GM18502 (cell line): ENCODE measurements around the gene ARL8A.
"Not testable (repeated sequence)": the region's sequence is repeated elsewhere in the genome, so short reads cannot be mapped to it uniquely, and the experiment has no call there.

Experiments
- ATAC-seq: cut with Tn5 transposase; IDR thresholded peaks from one replicate; pipeline ENCODE4 v1.9.1; 2021; ENCODE audit warnings: mild to moderate bottlenecking; ENCODE audit not compliant: unreplicated experiment, poor library complexity

Gene ARL8A

DNA sequence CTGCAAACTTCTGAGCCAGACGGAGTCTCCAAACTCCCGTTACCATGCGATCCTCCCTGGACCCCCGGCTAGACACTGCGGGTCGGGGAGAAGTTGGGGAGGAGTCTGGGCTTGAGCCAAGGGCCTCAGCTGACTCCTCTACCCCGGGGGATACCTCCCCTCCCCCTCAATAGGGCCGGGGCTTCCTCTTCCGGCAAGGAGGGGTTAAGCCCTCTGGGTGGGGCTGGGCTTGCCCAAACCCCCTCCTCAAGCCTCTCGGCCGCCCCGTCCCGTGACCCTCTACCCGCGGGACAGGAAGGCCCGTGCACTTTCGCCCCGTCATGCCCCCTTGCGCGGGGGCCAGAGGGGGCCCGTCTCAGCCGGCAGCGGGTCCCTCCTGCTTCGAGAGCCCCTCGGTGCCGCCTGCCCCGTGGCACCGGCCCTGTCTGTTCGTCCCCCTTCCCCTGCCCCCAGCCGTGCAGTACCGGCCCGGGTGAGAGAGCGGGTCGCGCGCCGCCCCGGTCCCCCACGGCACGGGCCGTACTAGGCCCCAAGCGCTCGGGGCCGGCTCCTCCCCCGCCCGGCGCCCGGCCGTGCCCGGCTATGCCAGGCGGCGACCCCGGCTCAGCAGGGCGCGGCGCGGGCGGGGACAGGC is 652 bp downstream of the ARL8A start:
- peak; percentile 50 for ATAC-seq

GRCh38 chr1:202143011-202143767 is 1.3 kb downstream of the ARL8A start:
- peak; percentile 33 for ATAC-seq

DNA sequence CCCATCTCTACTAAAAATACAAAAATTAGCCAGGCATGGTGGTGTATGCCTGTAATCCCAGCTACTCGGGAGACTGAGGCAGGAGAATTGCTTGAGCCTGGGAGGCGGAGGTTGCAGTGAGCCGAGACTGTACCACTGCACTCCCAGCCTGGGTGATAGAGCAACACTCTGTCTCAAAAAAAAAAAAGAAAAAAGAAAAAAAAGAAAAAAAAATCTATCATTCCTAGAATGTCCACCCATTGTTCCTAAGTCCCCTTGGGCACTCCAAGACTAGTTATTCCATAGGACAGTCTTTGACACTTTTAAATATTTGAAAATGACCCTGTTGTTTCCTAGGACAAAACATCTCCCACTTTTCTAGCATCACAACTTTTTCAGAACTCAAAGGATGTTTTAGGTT is 3.1 kb downstream of the ARL8A start:
- not testable (repeated sequence) for ATAC-seq

DNA sequence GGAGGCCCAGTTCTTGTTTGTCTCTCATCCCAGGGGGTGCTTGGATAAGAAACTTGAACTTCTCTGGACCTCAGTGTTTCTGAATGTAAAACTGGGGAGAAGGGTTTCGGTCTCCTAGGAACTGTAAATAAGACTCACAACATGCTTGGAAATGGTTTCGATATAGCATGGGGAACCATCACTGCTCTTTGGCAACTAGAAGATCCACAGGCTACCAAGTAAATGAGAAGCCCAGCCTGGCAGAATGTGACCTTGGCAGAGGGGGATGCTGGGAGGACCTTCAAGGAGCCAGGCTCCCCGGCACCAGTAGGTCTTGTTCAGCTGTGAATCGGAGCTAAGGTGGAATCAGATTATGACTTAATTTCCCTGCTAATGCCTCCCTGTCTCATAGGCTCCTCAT is 3.7 kb downstream of the ARL8A start:
- no peak for ATAC-seq

- ATAC-seq, result peak; percentile 75
Measured at GRCh38 chr1:202135221-202135721, 9.3 kb downstream of the ARL8A start.

DNA sequence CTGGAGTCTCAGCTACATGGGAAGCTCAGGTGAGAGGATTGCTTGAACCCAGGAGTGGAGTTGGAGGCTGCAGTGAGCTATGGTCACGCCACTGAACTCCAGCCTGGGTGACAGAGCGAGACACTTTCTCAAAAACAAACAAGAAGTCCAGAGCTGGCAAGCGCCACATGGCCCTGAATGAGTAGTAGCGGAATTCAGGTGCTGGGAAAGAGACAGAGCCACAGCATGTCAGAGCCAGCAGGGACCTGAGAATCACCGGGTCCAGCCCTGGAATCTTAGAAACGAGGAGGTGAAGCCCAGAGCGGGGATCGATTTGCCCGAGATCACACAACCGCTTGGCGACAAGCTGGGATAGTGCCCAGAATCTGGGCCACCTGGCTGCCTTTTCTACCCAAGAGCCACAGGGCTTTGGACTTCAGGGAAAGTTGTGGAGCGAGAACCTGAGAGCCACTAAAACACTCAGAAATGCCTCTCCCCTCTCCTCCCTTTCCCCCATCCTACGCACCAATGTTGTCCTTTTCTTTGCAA is 9.8 kb downstream of the ARL8A start:
- ATAC-seq, result no peak

- no peak for ATAC-seq
Measured at GRCh38 chr1:202133989-202134388, 10.5 kb downstream of the ARL8A start.

- ATAC-seq, result no peak
Measured at GRCh38 chr1:202133496-202133895, 11.0 kb downstream of the ARL8A start.

DNA sequence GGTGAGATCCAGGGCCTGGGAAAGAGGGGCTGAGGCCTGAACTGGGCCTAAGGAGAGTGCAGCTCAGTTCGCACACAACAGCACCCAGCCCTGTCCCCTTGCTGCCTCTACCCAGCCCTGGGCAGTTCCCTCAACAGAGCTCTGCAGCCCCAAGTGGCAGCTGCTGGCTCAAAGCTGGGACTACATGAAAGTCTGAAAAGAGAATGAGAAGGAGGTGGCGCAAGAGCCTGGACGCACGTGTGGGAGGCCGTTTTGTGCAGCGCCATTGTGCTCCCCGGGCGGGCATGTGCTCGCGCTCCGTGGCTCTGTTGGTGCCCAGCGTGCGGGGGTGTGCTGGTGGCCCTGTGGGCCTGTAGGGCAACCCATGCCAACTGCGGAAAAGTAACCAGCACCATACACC is 11.5 kb downstream of the ARL8A start:
- ATAC-seq, result no peak

DNA sequence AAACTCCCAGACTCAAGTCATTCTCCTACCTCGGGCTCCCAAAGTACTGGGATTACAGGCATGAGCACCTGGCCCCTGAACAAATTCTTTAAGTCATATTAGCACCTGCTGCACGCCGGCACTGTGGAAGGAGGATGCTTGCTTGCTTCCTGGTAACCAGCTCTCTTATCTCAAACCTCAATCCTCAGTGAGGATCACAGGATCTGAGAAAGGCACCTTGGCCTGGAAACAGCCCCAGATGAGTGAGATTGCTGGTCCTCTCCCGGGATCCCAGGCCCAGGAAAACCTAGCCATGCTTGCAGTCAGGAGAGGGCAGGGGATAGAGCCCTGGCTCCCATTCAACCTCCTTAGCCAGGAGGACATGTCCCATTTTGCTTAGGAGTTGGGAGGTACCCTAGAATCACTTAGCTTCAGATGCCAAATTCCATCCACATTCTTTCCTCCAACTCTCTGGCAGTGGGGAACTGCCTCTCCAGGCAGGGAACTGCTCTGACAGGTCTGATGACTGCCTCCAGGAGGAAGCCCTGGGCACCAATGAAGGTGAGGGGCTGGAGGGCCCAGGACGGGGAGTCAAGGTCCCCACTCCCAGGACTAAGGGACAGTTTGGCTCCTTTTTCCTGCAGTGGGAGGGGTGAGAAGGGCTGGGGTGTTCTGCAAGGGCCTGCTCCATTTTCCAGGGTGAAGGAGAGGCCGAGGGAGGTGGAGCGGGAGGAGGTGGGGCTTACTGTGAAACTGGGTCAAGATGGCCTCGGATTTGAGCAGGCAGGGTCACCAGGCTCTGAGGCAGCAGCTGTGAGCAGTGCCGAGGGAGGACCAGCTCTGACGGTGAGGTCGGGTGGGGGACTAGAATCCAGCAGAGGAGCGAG is 12.3 kb downstream of the ARL8A start:
- ATAC-seq, result no peak

- no peak for ATAC-seq
Measured at GRCh38 chr1:202130816-202131522, 13.6 kb downstream of the ARL8A start.

DNA sequence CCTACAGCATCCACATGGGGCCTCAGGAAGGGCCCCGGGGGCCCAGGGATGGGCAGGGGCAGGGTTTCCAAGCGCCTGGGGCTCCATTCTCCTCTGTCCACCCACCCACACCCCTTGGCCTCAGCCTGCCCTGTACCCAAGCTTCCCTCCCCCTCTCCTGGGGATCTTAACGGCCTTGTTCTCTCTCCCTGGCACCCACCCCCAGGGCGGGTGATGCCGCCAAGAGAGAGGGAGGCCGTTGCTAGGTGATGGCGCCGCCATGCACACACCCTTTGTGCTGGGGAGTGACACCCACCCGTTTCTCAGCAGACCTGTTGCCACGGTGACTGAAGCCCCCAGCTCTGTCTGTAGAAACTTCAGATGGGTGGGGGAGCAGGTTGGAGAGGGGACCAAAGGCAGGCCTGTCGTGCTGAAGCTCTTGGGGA is 14.2 kb downstream of the ARL8A start:
- ATAC-seq, result no peak

- no peak for ATAC-seq
Measured at GRCh38 chr1:202129453-202130296, 14.9 kb downstream of the ARL8A start.

DNA sequence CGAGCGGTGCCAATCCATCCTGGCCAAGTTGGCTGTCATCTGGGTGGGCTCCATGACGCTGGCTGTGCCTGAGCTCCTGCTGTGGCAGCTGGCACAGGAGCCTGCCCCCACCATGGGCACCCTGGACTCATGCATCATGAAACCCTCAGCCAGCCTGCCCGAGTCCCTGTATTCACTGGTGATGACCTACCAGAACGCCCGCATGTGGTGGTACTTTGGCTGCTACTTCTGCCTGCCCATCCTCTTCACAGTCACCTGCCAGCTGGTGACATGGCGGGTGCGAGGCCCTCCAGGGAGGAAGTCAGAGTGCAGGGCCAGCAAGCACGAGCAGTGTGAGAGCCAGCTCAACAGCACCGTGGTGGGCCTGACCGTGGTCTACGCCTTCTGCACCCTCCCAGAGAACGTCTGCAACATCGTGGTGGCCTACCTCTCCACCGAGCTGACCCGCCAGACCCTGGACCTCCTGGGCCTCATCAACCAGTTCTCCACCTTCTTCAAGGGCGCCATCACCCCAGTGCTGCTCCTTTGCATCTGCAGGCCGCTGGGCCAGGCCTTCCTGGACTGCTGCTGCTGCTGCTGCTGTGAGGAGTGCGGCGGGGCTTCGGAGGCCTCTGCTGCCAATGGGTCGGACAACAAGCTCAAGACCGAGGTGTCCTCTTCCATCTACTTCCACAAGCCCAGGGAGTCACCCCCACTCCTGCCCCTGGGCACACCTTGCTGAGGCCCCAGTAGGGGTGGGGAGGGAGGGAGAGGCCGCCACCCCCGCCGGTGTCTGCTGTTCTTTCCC is 16.5 kb downstream of the ARL8A start:
- no peak for ATAC-seq

- no peak for ATAC-seq
Measured at GRCh38 chr1:202127061-202127460, 17.5 kb downstream of the ARL8A start.

- no peak for ATAC-seq
Measured at GRCh38 chr1:202126426-202126825, 18.1 kb downstream of the ARL8A start.

GRCh38 chr1:202125611-202126010 is 18.9 kb downstream of the ARL8A start:
- ATAC-seq, result no peak

DNA sequence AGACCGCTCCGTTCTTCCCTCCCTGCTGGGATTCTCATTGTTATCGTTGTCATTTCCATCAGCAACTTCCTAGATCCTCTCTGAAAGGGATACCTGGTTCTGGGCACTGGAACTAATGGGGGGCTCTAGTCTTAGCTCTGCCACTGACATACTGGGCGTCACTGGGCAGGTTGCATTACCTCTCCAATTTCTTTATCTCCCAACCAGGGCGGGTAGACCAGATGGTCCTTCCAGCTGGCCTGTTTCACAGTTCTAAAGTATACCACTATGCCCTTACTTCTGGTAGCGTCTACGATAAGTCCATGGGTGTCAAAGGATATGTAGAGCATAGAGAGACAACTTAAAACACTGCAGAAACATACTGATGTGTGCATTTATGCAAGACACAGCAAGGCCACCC is 20.4 kb downstream of the ARL8A start:
- no peak for ATAC-seq
